HEK293T (cell line): ENCODE results near the gene CADM1.

Experiments used
- CTCF ChIA-PET: fragments of 350-600 bp; formaldehyde crosslinking; extraction: SDS; loops from one replicate; lab custom pipeline; 2021; ENCODE audit warnings: antibody characterized with exemption, inconsistent platforms; lab: Yijun Ruan, JAX
- POLR2A ChIA-PET: fragments of 350-600 bp; formaldehyde crosslinking; extraction: SDS; loops from one replicate; lab custom pipeline; 2020; ENCODE audit warnings: antibody characterized with exemption, inconsistent platforms; lab: Yijun Ruan, JAX
- DNase-seq: peaks from one replicate; pipeline ENCODE4 v3.0.0; 2012; ENCODE audit warnings: mixed read lengths; ENCODE audit errors: extremely low spot score
- ARNT ChIP-seq: fragments of 450-650 bp; IDR thresholded peaks from 2 replicates; pipeline ENCODE4 v1.6.1; 2017; ENCODE audit warnings: mild to moderate bottlenecking
- BHLHE40 ChIP-seq: fragments of 450-650 bp; IDR thresholded peaks from 2 replicates; pipeline ENCODE4 v1.6.1; 2016; ENCODE audit warnings: mild to moderate bottlenecking, moderate library complexity, borderline replicate concordance
- CTBP1 ChIP-seq: fragments of 450-650 bp; IDR thresholded peaks from 2 replicates; pipeline ENCODE4 v1.6.1; 2016; ENCODE audit warnings: borderline replicate concordance
- ELF4 ChIP-seq: fragments of 450-650 bp; IDR thresholded peaks from 2 replicates; pipeline ENCODE4 v1.6.1; 2017; ENCODE audit warnings: antibody characterized with exemption
- FOXA1 ChIP-seq: fragments of 450-650 bp; IDR thresholded peaks from 2 replicates; pipeline ENCODE4 v1.6.1; 2016; ENCODE audit warnings: mild to moderate bottlenecking
- FOXK2 ChIP-seq: fragments of 450-650 bp; IDR thresholded peaks from 2 replicates; pipeline ENCODE4 v1.6.1; 2016; ENCODE audit warnings: mild to moderate bottlenecking
- FOXM1 ChIP-seq: fragments of 450-650 bp; IDR thresholded peaks from 2 replicates; pipeline ENCODE4 v1.6.1; 2017; ENCODE audit warnings: mild to moderate bottlenecking, borderline replicate concordance
- HDGF ChIP-seq: fragments of 450-650 bp; IDR thresholded peaks from 2 replicates; pipeline ENCODE4 v1.6.1; 2017; ENCODE audit warnings: antibody characterized with exemption, borderline replicate concordance
- L3MBTL2 ChIP-seq: fragments of 450-650 bp; conservative IDR thresholded peaks from 2 replicates; pipeline ENCODE4 v1.6.1; 2016; ENCODE audit warnings: mild to moderate bottlenecking
- LEF1 ChIP-seq: fragments of 450-650 bp; IDR thresholded peaks from 2 replicates; pipeline ENCODE4 v1.6.1; 2017; ENCODE audit warnings: mild to moderate bottlenecking, borderline replicate concordance
- NFRKB ChIP-seq: fragments of 450-650 bp; IDR thresholded peaks from 2 replicates; pipeline ENCODE4 v1.6.1; 2016; ENCODE audit warnings: mild to moderate bottlenecking, moderate library complexity
- SP1 ChIP-seq: fragments of 450-650 bp; IDR thresholded peaks from 2 replicates; pipeline ENCODE4 v1.6.1; 2017
- SUZ12 ChIP-seq: fragments of 450-650 bp; IDR thresholded peaks from 2 replicates; pipeline ENCODE4 v1.6.1; 2016; ENCODE audit warnings: mild to moderate bottlenecking
- TARDBP ChIP-seq: fragments of 450-650 bp; IDR thresholded peaks from 2 replicates; pipeline ENCODE4 v1.6.1; 2016
- ZNF384 ChIP-seq: fragments of 450-650 bp; IDR thresholded peaks from 2 replicates; pipeline ENCODE4 v1.6.1; 2016
- TF ChIP-seq, protein P1 (sequence below): fragments of 450-650 bp; IDR thresholded peaks from 2 replicates; pipeline ENCODE4 v1.6.1; 2016

CADM1 gene

DNA sequence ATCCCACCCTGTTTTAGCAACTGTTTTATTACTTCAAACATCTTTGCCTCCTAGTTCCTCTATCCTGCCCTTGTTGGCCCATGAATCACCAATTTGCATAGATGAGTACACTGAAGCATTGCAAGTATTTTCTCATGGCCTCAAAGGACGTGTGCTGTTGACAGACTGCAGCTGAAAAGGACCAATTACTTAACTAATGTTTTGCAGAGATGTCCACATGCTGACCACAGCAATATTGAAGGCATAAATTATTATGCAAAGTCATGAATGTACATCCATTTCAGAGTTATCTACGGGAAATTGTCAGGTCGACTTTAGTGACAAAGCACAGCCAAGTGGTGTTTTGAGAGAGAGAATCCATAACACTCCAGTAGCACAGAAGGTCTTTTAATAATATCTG, 64.8 kb downstream of the CADM1 start:
- DNase-seq, result no peak
- POLR2A ChIA-PET, result no interaction called here
- TF ChIP-seq, protein P1, sequence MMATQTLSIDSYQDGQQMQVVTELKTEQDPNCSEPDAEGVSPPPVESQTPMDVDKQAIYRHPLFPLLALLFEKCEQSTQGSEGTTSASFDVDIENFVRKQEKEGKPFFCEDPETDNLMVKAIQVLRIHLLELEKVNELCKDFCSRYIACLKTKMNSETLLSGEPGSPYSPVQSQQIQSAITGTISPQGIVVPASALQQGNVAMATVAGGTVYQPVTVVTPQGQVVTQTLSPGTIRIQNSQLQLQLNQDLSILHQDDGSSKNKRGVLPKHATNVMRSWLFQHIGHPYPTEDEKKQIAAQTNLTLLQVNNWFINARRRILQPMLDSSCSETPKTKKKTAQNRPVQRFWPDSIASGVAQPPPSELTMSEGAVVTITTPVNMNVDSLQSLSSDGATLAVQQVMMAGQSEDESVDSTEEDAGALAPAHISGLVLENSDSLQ, result no peak
- TF ChIP-seq TARDBP (no peak), SUZ12 (no peak), NFRKB (no peak)
- CTCF ChIA-PET, result interaction anchor here (0.7 kb wide), 1 partner anchor 28 kb away, joined by 5 read pairs; no protein-coding TSS in a partner anchor

DNA sequence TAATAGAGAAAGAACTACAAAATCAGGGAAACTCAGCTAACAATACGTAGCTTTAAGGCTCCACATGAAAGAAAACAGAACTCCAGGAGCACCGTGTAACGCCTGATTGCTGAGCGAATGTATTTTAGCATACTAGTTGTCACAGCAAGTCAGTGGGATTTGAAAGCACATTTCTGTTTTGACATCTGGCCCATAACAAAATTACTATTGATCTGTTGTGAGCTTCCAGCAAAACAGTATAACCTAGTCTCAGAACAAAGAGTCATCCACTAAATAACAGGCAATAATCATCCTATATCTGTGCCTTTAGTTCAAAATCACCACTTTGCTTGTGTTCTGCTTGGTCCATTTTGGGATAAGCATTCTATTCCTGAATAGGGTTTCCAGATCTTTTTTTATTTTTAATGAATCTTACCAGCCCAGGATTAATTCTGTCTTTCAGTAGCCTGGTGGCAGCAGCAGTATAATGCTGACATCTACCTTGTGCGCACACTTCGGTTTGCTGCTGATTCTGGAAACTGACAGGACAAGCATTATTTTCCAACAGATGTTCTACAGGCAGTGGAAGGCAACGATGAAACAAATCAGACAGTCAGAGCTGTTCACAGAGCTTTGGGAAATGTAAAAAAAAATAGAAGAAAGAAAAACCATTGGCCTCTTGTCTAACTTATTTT, 66.2 kb downstream of the CADM1 start:
- ChIA-PET POLR2A (no interaction called here), CTCF (interaction anchor here (1.4 kb wide), 1 partner anchor 15 kb away, joined by 5 read pairs; no protein-coding TSS in a partner anchor)
- no peak for TF ChIP-seq ELF4
- no peak for TF ChIP-seq CTBP1
- no peak for TF ChIP-seq LEF1
- TF ChIP-seq SUZ12, result no peak
- no peak for TF ChIP-seq SP1
- no peak for TF ChIP-seq BHLHE40
- TF ChIP-seq TARDBP, result no peak
- no peak for TF ChIP-seq ARNT
- no peak for TF ChIP-seq HDGF
- TF ChIP-seq FOXK2, result no peak
- TF ChIP-seq FOXA1, result no peak
- no peak for TF ChIP-seq ZNF384
- TF ChIP-seq L3MBTL2, result no peak
- TF ChIP-seq, protein P1, result no peak
- TF ChIP-seq NFRKB, result no peak
- no peak for TF ChIP-seq FOXM1
- DNase-seq, result no peak

DNA sequence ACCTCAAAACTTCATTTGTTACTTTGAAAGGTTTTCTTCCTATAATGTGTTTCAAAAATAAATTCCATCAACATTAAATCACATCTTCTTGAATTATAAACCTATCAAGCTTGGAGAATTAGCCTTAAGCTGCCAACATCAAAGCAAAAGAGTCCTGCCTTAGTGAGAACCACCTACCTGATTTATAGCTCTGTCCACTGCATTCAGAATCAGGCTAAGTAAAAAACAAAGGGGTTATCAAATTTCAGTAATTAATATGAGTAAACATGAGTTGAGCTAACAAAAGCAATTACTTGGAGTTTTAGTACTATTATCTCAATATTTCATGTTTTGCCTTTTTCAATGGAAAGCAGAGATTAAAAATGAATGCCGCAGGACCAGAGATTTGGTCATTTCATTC, 73.9 kb downstream of the CADM1 start:
- ChIA-PET POLR2A (interaction anchor here (1.9 kb wide), 1 partner anchor 74 kb away, joined by 4 read pairs; the partner anchor contains the start of gene CADM1), CTCF (interaction anchor here (0.6 kb wide), 1 partner anchor 539 kb away, joined by 3 read pairs; no protein-coding TSS in a partner anchor)
- TF ChIP-seq SP1 (no peak), BHLHE40 (no peak)
- TF ChIP-seq, protein P1, result peak; percentile 56
- no peak for DNase-seq

DNA sequence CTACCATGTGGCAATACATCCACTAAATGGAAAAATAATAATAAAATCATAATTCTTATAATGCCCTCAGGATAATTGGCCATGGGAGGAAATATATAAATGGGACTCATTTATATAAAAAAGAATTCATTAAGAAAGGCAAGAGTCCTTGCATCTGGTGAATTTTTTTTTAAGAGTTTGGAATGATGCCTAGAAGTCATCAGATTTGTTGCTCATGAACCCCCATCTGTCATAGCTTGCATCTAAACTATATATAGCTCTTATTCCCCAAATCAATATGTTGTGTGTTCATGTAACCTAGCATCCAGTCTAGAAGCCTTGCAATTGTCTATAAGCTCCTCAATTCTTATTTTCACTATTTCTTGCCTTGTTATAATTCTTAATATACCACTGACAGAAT, 75.9 kb downstream of the CADM1 start:
- POLR2A ChIA-PET, result no interaction called here
- no peak for DNase-seq
- CTCF ChIA-PET, result no interaction called here
- no peak for TF ChIP-seq SP1
- TF ChIP-seq, protein P1, result no peak
- TF ChIP-seq HDGF, result no peak
- no peak for TF ChIP-seq FOXA1
- TF ChIP-seq ELF4, result no peak
- TF ChIP-seq BHLHE40, result no peak
- no peak for TF ChIP-seq CTBP1
- TF ChIP-seq TARDBP, result no peak
- TF ChIP-seq FOXK2, result no peak
- TF ChIP-seq LEF1, result no peak
- TF ChIP-seq ZNF384, result no peak
- TF ChIP-seq ARNT, result no peak
- no peak for TF ChIP-seq SUZ12
- TF ChIP-seq NFRKB, result no peak
- no peak for TF ChIP-seq FOXM1

DNA sequence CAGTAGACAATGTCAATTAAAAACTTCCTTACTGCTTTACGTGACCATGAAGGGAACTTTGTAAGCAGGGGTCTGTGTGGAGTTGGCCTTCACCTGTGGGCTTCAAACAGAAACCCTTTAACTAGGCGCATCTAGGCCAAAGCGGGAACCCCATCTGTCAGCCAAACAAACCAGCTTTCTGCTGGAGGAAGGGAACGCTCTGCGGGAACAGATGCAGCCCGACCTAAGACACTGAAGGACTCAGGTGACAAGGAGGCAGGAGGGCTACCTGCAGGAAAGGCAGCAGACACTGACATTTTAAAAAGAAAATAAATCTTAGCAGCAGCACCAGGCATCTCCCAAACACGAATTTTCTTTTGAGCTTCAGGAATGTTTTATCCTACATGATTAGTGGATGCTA, 78.4 kb downstream of the CADM1 start:
- TF ChIP-seq CTBP1, result no peak
- POLR2A ChIA-PET, result no interaction called here
- CTCF ChIA-PET, result no interaction called here
- DNase-seq, result no peak

DNA sequence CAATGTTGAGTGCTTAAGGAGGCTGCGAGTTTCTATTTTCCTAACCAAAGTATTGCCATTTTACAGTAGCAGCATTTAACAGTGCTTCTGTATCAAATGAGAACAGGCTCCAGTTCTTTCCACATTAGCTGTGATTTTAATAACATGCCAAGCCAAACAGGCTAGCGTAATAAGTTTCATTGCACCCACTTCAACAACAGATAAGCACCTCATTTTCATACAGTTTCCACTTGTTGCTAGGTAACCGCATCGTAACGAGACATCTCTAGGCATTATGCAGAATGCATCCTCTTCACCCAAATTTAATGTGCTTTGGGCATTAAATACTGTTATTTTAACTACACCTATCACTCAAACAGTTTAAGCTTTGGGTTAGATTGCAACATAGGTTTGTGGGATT, 79.0 kb downstream of the CADM1 start:
- no peak for TF ChIP-seq HDGF
- no peak for TF ChIP-seq BHLHE40
- TF ChIP-seq SUZ12, result no peak
- no peak for TF ChIP-seq LEF1
- TF ChIP-seq FOXA1, result no peak
- no peak for TF ChIP-seq CTBP1
- no peak for TF ChIP-seq ELF4
- TF ChIP-seq NFRKB, result no peak
- no peak for TF ChIP-seq FOXM1
- no peak for TF ChIP-seq SP1
- TF ChIP-seq, protein P1, result no peak
- TF ChIP-seq ZNF384, result no peak
- TF ChIP-seq TARDBP, result no peak
- TF ChIP-seq FOXK2, result no peak
- no peak for TF ChIP-seq L3MBTL2
- POLR2A ChIA-PET, result no interaction called here
- DNase-seq, result no peak
- CTCF ChIA-PET, result interaction anchor here (1.2 kb wide), 1 partner anchor 10 kb away, joined by 3 read pairs; no protein-coding TSS in a partner anchor
